ENCODE measurements around the gene TP53RK.

DNA sequence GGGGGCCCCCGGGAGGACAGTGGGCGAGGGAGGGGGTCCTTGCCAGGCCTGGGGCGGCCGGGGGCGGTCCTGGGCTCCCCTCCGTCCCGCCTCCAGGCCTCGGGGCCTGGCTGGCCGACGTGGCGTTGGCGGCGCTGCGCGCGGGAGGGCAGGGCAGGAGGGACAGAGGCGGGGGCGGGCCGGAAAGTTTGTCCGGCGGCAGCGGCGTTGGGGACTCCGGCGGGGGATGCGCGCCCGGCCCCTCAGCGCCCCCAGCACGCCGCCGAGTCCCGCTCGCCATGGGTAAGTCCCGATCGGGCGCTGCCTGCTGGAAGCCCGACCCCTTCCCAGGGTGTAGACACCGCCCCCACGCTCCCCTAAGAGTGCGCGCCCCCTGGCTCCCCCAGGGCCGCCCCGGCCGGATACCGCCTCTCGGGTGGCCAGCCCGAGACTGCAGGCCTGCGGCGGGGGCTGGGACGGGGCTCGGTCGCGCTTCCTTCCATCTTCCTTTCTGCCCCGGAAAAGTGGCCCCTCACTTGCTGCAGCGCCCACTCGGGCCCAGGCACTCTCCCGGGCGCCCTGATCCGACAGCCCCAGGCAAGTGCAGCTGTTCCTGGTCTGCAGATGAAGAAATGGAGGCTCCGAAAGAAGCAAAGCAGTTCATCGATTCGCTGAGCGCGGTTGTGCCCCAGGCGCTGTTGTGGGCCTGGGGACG is 20.4 kb upstream of the TP53RK start, which contains the start of gene SLC2A10:
- TF ChIP-seq POLR2AphosphoS5 (IDR thresholded peaks at IDR 0.05) (no peak), REST (IDR thresholded peaks at IDR 0.05; ENCODE audit: borderline replicate concordance) (no peak), EP300 (conservative IDR thresholded peaks at IDR 0.05; ENCODE audit: poor library complexity, severe bottlenecking) (no peak), RAD21 (conservative IDR thresholded peaks at IDR 0.05) (no peak), SMC3 (conservative IDR thresholded peaks at IDR 0.05; ENCODE audit: poor library complexity) (no peak), EZH2 (IDR thresholded peaks at IDR 0.05; ENCODE audit: borderline replicate concordance, insufficient read depth, low read length, poor library complexity, severe bottlenecking) (no peak)
- TF ChIP-seq, protein P1, sequence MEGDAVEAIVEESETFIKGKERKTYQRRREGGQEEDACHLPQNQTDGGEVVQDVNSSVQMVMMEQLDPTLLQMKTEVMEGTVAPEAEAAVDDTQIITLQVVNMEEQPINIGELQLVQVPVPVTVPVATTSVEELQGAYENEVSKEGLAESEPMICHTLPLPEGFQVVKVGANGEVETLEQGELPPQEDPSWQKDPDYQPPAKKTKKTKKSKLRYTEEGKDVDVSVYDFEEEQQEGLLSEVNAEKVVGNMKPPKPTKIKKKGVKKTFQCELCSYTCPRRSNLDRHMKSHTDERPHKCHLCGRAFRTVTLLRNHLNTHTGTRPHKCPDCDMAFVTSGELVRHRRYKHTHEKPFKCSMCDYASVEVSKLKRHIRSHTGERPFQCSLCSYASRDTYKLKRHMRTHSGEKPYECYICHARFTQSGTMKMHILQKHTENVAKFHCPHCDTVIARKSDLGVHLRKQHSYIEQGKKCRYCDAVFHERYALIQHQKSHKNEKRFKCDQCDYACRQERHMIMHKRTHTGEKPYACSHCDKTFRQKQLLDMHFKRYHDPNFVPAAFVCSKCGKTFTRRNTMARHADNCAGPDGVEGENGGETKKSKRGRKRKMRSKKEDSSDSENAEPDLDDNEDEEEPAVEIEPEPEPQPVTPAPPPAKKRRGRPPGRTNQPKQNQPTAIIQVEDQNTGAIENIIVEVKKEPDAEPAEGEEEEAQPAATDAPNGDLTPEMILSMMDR (IDR thresholded peaks at IDR 0.05; ENCODE audit: poor library complexity, severe bottlenecking) = no peak
